ENCODE data around the gene GABRG3.

DNA sequence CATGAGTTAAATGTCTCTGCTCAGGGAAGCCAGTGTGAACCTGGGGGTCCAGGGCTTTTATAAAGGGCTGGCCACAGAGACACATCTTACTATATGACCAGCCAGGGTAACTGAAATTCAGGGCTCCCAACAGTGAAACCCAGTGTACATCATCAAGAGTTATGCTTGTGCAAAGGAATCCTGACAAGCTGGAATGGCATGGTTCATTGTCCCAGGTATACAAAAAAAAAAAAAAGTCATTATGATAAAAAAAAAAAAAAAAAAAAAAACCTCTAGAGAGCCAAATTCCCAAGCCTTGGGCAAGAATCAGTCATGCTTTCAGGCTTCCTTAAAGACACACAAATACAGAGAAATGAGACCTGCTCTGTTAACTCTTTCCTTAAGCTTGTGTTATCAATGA is 452.0 kb downstream of the GABRG3 start:
- TF ChIP-seq, protein P1, sequence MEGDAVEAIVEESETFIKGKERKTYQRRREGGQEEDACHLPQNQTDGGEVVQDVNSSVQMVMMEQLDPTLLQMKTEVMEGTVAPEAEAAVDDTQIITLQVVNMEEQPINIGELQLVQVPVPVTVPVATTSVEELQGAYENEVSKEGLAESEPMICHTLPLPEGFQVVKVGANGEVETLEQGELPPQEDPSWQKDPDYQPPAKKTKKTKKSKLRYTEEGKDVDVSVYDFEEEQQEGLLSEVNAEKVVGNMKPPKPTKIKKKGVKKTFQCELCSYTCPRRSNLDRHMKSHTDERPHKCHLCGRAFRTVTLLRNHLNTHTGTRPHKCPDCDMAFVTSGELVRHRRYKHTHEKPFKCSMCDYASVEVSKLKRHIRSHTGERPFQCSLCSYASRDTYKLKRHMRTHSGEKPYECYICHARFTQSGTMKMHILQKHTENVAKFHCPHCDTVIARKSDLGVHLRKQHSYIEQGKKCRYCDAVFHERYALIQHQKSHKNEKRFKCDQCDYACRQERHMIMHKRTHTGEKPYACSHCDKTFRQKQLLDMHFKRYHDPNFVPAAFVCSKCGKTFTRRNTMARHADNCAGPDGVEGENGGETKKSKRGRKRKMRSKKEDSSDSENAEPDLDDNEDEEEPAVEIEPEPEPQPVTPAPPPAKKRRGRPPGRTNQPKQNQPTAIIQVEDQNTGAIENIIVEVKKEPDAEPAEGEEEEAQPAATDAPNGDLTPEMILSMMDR (IDR thresholded peaks at IDR 0.05): no peak
- TF ChIP-seq POLR2AphosphoS5 (IDR thresholded peaks at IDR 0.05; ENCODE audit: insufficient read depth in 1 of 2, low read depth in 1 of 2): no peak

Data from vagina (tissue), 2 donors.